ENCODE results near the gene KCNK1. TPM values are rescaled to one million over a fixed set of nuclear protein-coding genes. Genes with fewer than 3 reads are reported as not detected.

Gene KCNK1
- total RNA-seq, 4 donors from 2014 or later, result 1.2 to 25.7 (median 21.7) TPM

GRCh38 chr1:233689748-233690254 lies 75.9 kb downstream of the KCNK1 start:
- no peak for DNase-seq
- H3K27ac ChIP-seq, result no peak overlapping the region
- intact Hi-C loops (cut with DNase I; ENCODE audit: low total_unique reads), result no loop called here
- WGBS, 2 donors (ENCODE audit: low coverage in 1 of 2), result 75 to 76% methylated on average over 1 to 3 of the region's 3 CpGs
- no peaks in the 10 kb centered on the region for H3K27me3 ChIP-seq
- TF ChIP-seq POLR2A (IDR thresholded peaks at IDR 0.05) (no peak), EP300 (IDR thresholded peaks at IDR 0.05; ENCODE audit: low read depth) (no peak), POLR2AphosphoS5 (IDR thresholded peaks at IDR 0.05) (no peak), CTCF (IDR thresholded peaks at IDR 0.05) (no peak)
- no peaks in the 10 kb centered on the region for H3K36me3 ChIP-seq
- in situ Hi-C loops (cut with MboI; ENCODE audit: low pct_ligation_motif_present in 1 of 4, low pct_unique_long_range_greater_than_20kb in 1 of 4, low sequenced_read_pairs in 3 of 4), result no loop called here
- H3K9me3 ChIP-seq, result no peaks in the 10 kb centered on the region
- peaks cover 0 to 5% (median 0%) of the 10 kb centered on the region in 4 donors for H3K4me1 ChIP-seq
- no peak overlapping the region for H3K4me3 ChIP-seq

GRCh38 chr1:233695901-233696300 lies 82.0 kb downstream of the KCNK1 start:
- Histone ChIP-seq H3K27ac (no peak overlapping the region), H3K27me3 (no peaks in the 10 kb centered on the region), H3K9me3 (no peaks in the 10 kb centered on the region), H3K36me3 (no peaks in the 10 kb centered on the region), H3K4me3 (no peak overlapping the region), H3K4me1 (no peaks in the 10 kb centered on the region)
- in situ Hi-C loops (cut with MboI; ENCODE audit: low pct_ligation_motif_present in 1 of 4, low pct_unique_long_range_greater_than_20kb in 1 of 4, low sequenced_read_pairs in 3 of 4), result no loop called here
- intact Hi-C loops (cut with DNase I; ENCODE audit: low total_unique reads), result no loop called here
- DNase-seq, result no peak
- TF ChIP-seq CTCF (IDR thresholded peaks at IDR 0.05), result no peak
- no peak for TF ChIP-seq EP300 (IDR thresholded peaks at IDR 0.05; ENCODE audit: low read depth)
- no peak for TF ChIP-seq POLR2A (IDR thresholded peaks at IDR 0.05)
- TF ChIP-seq POLR2AphosphoS5 (IDR thresholded peaks at IDR 0.05), result no peak

- 68 to 87% methylated on average over 2 of the region's 2 CpGs for WGBS, 2 donors (ENCODE audit: low coverage in 1 of 2)
- Histone ChIP-seq H3K4me3 (no peak overlapping the region), H3K27ac (no peak overlapping the region), H3K27me3 (no peaks in the 10 kb centered on the region), H3K4me1 (no peaks in the 10 kb centered on the region), H3K9me3 (no peaks in the 10 kb centered on the region), H3K36me3 (no peaks in the 10 kb centered on the region)
- in situ Hi-C loops (cut with MboI; ENCODE audit: low pct_ligation_motif_present in 1 of 4, low pct_unique_long_range_greater_than_20kb in 1 of 4, low sequenced_read_pairs in 3 of 4), result no loop called here
- no peak for DNase-seq
- TF ChIP-seq POLR2AphosphoS5 (IDR thresholded peaks at IDR 0.05), result no peak
- no peak for TF ChIP-seq CTCF (IDR thresholded peaks at IDR 0.05)
- no peak for TF ChIP-seq POLR2A (IDR thresholded peaks at IDR 0.05)
- no peak for TF ChIP-seq EP300 (IDR thresholded peaks at IDR 0.05; ENCODE audit: low read depth)
- intact Hi-C loops (cut with DNase I; ENCODE audit: low total_unique reads), result no loop called here
These were observed 86.4 kb downstream of the KCNK1 start for GRCh38 chr1:233700338-233700737.

GRCh38 chr1:233704170-233704897 lies 90.4 kb downstream of the KCNK1 start:
- Histone ChIP-seq H3K4me1 (peaks cover 0 to 9% (median 7%) of the 10 kb centered on the region in 4 donors), H3K9me3 (no peaks in the 10 kb centered on the region), H3K4me3 (no peak overlapping the region), H3K27ac (no peak overlapping the region), H3K27me3 (no peaks in the 10 kb centered on the region), H3K36me3 (no peaks in the 10 kb centered on the region)
- intact Hi-C loops (cut with DNase I; ENCODE audit: low total_unique reads) (no loop called here), in situ Hi-C loops (cut with MboI; ENCODE audit: low pct_ligation_motif_present in 1 of 4, low pct_unique_long_range_greater_than_20kb in 1 of 4, low sequenced_read_pairs in 3 of 4) (no loop called here)
- no peak for DNase-seq
- TF ChIP-seq POLR2AphosphoS5 (IDR thresholded peaks at IDR 0.05) (no peak), EP300 (IDR thresholded peaks at IDR 0.05; ENCODE audit: low read depth) (no peak), CTCF (IDR thresholded peaks at IDR 0.05) (no peak), POLR2A (IDR thresholded peaks at IDR 0.05) (no peak)
- WGBS, 2 donors (ENCODE audit: low coverage in 1 of 2), result 64 to 72% methylated on average over 6 of the region's 6 CpGs
